SK-N-MC (cell line): Measurements from ENCODE around the gene NOX5.

Source experiments
- EZH2 ChIP-seq: fragments of 200-600 bp; sonication (generic); IDR thresholded peaks from one replicate; pipeline ENCODE4 v1.6.1; 2017; ENCODE audit warnings: antibody characterized with exemption
- POLR2AphosphoS5 ChIP-seq: IDR thresholded peaks from 2 replicates; pipeline ENCODE4 v1.6.1; 2012; ENCODE audit warnings: mild to moderate bottlenecking, low read depth, low read length, borderline replicate concordance

GRCh38 chr15:68979006-68979405, 35.5 kb upstream of the NOX5 start:
- no peak for TF ChIP-seq POLR2AphosphoS5
- TF ChIP-seq EZH2 = no peak
